Measurements from ENCODE around the gene HPCAL1.

GRCh38 chr2:10256031-10256514 lies 46.6 kb upstream of the HPCAL1 start:
- TF ChIP-seq POLR2A (IDR thresholded peaks at IDR 0.05; ENCODE audit: low read depth, low read length) (no peak), CTCF (IDR thresholded peaks at IDR 0.05; ENCODE audit: extremely low read depth in 1 of 2, insufficient read depth in 1 of 2, low read depth in 1 of 2, low read length in 2 of 2) (no peak), GATA2 (IDR thresholded peaks at IDR 0.05; ENCODE audit: insufficient read depth, insufficient read length, low read depth, low read length) (no peak), MYC (IDR thresholded peaks at IDR 0.05; ENCODE audit: low read depth, low read length) (no peak), EZH2 (IDR thresholded peaks at IDR 0.05; ENCODE audit: borderline replicate concordance, low read depth, low read length, severe bottlenecking) (no peak), POLR2AphosphoS5 (IDR thresholded peaks at IDR 0.05; ENCODE audit: insufficient read depth, low read depth, low read length) (no peak), FOS (IDR thresholded peaks at IDR 0.05; ENCODE audit: borderline replicate concordance, insufficient read depth, low read length) (no peak)

Data from endothelial cell of umbilical vein (primary cell).